AG09319 (cell line): Measurements from ENCODE around the gene CSNK2B.
"Not testable (repeated sequence)": the region's sequence is repeated elsewhere in the genome, so short reads cannot be mapped to it uniquely, and the experiment has no call there.

Experiments used
- DNase-seq: peaks from one replicate; pipeline ENCODE4 v3.0.0-alpha.2; 2010; ENCODE audit warnings: low read depth; ENCODE audit errors: extremely low read depth
- TF ChIP-seq, protein P1 (sequence below): IDR thresholded peaks from 2 replicates; pipeline ENCODE4 v1.5.1; 2011; ENCODE audit warnings: low read depth, mild to moderate bottlenecking, inconsistent platforms, low read length, moderate library complexity

The CSNK2B gene

DNA sequence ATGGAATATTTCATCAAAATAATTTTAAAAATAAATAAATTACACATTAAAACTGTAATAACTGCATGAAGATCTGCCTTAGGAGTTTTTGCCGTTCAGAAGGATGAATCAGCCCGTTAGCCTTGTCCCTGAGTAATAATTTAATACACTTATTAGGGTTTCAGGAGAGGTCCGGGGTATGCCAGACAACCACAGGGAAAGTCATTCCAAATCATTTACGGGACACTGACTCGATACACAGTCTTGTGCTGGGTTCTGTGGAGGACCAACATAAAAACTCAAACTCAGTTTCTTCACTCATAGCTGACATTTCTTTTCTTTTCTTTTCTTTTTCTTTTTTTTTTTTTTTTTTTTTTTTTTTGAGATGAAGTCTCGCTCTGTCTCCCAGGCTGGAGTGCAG is 40.1 kb downstream of the CSNK2B start:
- TF ChIP-seq, protein P1, sequence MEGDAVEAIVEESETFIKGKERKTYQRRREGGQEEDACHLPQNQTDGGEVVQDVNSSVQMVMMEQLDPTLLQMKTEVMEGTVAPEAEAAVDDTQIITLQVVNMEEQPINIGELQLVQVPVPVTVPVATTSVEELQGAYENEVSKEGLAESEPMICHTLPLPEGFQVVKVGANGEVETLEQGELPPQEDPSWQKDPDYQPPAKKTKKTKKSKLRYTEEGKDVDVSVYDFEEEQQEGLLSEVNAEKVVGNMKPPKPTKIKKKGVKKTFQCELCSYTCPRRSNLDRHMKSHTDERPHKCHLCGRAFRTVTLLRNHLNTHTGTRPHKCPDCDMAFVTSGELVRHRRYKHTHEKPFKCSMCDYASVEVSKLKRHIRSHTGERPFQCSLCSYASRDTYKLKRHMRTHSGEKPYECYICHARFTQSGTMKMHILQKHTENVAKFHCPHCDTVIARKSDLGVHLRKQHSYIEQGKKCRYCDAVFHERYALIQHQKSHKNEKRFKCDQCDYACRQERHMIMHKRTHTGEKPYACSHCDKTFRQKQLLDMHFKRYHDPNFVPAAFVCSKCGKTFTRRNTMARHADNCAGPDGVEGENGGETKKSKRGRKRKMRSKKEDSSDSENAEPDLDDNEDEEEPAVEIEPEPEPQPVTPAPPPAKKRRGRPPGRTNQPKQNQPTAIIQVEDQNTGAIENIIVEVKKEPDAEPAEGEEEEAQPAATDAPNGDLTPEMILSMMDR: no peak
- DNase-seq: no peak

DNA sequence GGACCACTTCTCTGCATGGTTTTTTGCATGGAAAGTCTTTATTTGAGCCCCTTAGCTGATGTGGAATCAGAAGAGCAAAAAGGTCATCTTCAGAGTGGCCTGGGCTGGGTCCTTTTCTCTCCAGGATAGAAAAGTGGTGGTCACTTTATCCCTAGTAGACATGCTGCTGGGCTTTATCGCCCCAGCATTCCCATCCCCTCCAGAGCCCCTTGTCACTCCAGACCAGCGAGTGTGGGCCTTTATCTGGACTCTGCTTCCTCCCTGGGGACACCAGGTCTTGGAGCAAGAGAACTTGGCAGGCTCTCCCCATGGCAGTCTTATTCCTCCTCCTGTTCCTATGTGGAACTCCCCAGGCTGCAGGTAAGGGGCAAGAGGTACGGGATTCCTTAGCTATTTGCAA is 40.7 kb downstream of the CSNK2B start, which contains the start of gene LY6G6F:
LY6G6F (plus strand) TSS at position 268 of the 400 bp plus-strand sequence; CDS start at position 309, 41 bp downstream.
- TF ChIP-seq, protein P1: no peak

DNA sequence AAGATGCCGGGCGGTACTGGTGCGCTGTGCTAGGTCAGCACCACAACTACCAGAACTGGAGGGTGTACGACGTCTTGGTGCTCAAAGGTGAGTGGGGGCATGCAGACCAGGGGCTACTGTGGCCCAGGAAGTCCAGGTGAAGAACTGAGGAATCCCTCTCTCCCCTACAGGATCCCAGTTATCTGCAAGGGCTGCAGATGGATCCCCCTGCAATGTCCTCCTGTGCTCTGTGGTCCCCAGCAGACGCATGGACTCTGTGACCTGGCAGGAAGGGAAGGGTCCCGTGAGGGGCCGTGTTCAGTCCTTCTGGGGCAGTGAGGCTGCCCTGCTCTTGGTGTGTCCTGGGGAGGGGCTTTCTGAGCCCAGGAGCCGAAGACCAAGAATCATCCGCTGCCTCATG is 41.8 kb downstream of the CSNK2B start:
- no peak for DNase-seq
- TF ChIP-seq, protein P1: no peak

More for the DNA sequence above, 40.7 kb downstream of the CSNK2B start, which contains the start of gene LY6G6F:
- no peak for DNase-seq

DNA sequence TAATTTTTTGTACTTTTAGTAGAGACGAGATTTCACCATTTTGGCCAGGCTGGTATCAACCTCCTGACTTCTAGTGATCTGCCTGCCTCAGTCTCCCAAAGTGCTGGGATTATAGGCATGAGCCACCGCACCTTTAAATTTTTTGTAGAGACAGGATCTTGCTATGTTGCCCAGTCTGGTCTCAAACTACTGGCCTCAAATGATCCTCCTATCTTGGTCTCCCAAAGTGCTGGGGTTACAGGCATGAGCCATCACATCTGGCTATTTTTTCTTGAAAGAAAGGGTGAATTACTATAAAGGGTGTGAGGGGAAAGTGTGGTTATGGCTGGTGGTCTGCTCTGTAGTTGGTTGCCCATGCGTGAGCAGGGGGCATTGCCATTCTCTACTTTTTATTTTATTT is 42.3 kb downstream of the CSNK2B start:
- TF ChIP-seq, protein P1: no peak
- no peak for DNase-seq

DNA sequence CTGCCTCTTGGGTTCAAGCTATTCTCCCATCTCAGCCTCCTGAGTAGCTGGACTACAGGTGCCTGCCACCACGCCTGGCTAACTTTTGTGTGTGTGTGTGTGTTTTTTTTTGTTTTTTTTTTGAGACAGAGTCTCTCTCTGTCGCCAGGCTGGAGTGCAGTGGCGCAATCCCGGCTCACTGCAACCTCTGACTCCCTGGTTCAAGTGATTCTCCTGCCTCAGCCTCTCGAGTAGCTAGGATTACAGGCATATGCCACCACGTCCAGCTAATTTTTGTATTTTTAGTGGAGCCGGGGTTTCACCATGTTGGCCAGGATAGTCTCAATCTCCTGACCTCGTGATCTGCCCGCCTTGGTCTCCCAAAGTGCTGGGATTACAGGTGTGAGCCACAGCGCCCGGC is 43.3 kb downstream of the CSNK2B start:
- not testable (repeated sequence) for DNase-seq

DNA sequence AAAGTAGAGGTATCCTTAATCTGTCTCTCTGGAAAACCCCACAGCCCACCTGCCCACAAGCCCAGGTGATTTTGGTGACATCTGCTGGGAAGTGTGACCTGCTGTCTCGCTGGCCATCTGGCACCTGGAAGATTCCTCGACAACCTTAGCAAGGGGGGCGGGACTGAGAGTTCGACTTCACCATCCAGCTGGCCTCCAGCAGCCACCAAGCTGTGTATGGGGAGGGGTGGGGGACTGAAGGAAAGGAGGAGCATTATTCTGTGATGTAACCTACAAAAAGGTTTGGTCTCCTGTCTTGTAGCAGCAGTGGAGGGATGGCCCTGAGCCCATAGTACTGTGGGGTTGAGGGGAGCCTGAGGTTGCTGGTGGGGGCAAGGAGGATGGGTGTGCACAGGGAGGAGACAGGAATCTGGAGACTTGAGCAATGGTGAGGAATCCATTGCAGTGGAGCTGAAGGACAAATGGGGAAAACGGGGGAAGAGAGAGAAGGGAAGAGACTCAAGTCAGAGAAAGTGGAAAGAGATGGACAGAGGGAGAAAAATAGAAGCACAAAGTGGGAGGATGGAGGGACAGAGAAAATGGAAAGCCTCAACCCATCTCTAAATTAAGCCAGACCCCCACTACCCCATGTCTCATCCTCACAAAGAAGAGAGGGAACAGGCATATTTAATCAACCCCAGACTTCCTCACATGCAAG is 44.8 kb downstream of the CSNK2B start:
- DNase-seq: no peak
- TF ChIP-seq, protein P1: no peak

DNA sequence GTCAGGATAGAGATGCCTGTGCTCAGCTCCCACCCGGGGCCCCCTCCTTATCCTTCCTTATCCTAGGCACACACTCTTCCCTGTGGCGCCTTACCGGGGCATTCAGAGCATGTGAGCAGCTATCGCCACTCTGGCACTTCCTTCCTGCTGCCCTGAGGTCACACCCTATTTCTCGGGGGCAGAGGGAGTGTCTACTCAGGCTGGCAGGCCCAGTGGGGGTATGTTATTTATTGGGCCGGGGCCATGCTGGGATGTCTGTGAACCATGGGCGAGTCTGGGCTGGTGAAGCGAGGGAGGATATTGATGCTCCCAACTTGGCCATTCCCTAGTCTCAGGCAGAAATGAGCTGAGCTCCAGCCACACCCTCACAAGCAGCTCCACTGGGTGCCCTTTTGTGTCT is 45.4 kb downstream of the CSNK2B start:
- TF ChIP-seq, protein P1: no peak
- no peak for DNase-seq

DNA sequence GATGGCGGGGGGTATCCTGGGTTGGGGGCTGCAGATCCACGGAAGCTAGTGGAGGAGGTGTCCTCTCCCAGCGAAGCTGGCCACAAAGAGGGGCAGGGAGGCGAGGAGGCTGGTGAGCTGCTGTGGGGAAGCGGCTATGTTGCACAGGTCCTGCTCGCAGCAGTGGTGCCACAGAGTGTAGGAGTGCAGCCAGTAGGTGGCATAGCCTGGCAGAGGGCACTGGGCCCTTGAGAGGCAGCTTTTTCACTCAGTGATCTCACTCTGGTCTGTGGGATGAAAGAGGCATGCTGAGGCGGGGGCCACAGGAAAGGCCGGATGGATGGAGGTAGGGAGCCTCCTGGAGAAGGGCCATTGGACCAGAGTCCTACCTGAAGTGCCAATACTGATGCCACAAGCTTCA is 46.4 kb downstream of the CSNK2B start:
- no peak for DNase-seq
- TF ChIP-seq, protein P1: no peak; the same call in 1 of the 2 replicates
